ENCODE data around the gene MX1.

Gene MX1

DNA sequence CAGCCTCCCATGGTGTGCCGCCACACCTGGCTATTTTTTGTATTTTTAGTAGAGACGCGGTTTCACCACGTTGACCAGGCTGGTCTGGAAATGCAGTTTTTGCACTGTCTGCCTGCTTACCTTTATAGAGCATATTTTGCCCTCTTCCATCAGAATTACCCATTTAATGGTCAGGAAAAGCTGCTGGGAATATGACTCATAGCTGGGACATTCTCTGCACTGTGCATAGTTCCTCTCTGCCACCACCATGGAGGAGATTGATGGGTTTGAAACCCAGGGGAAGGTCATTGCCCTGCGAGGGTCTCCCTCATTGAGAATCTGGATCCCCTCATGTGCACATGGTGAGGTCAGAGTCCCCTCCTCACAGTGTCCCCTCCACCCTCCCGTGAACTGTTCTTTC, 32.1 kb downstream of the MX1 start:
- Mint-ChIP-seq H3K36me3 (peaks cover 27% of the 10 kb centered on the region), H3K4me1 (peaks cover 28% of the 10 kb centered on the region), H3K27ac (no peak overlapping the region), H3K27me3 (no peaks in the 10 kb centered on the region), H3K9me3 (no peaks in the 10 kb centered on the region), H3K4me3 (no peak overlapping the region)
- ATAC-seq = no peak

DNA sequence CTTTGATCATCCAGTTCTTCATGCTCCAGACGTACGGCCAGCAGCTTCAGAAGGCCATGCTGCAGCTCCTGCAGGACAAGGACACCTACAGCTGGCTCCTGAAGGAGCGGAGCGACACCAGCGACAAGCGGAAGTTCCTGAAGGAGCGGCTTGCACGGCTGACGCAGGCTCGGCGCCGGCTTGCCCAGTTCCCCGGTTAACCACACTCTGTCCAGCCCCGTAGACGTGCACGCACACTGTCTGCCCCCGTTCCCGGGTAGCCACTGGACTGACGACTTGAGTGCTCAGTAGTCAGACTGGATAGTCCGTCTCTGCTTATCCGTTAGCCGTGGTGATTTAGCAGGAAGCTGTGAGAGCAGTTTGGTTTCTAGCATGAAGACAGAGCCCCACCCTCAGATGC, 32.5 kb downstream of the MX1 start:
- H3K27ac Mint-ChIP-seq = no peak overlapping the region
- no peaks in the 10 kb centered on the region for H3K27me3 Mint-ChIP-seq
- peaks cover under 1% of the 10 kb centered on the region for H3K9me3 Mint-ChIP-seq
- H3K4me1 Mint-ChIP-seq = peaks cover 28% of the 10 kb centered on the region
- no peak for ATAC-seq
- H3K36me3 Mint-ChIP-seq = peaks cover 25% of the 10 kb centered on the region
- no peak overlapping the region for H3K4me3 Mint-ChIP-seq

DNA sequence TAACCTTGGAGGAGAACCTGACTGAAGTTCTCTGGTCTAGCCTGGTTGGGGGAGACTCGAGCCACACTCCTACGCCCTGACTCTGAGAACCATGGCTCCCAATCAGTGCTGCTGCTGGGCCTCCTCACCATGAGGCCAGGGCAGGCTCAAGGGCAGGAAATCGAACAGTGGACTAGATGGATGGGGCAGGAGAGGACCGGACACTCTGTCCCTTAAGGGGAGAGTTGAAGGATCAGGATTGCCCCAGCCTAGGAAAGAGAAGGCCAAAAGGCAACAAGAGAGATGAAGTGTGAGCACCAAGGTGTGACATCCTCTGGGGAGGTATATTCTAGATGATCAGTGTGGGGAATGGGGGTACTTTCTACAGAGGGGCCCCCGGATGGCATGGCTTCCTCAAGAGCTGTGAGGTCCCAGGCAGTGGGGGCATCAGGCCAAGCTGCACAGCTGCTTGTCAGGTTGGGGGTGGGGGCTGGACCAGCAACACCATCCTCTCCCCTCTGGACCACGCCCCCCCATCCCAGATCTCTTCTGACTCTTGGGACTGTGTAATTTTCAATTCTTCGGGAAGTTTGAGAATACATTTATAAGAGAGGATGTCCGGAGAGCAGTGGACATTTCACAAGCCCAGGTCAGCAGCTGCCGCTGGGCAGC, 34.0 kb downstream of the MX1 start:
- Mint-ChIP-seq H3K4me3 (no peak overlapping the region), H3K36me3 (peaks cover 33% of the 10 kb centered on the region), H3K4me1 (peaks cover 28% of the 10 kb centered on the region), H3K9me3 (peaks cover 3% of the 10 kb centered on the region), H3K27ac (peak overlapping the region; percentile 44), H3K27me3 (no peaks in the 10 kb centered on the region)
- peak; percentile 34 for ATAC-seq

- H3K9me3 Mint-ChIP-seq = peaks cover 3% of the 10 kb centered on the region
- peaks cover 28% of the 10 kb centered on the region for H3K4me1 Mint-ChIP-seq
- H3K4me3 Mint-ChIP-seq = no peak overlapping the region
- H3K27me3 Mint-ChIP-seq = no peaks in the 10 kb centered on the region
- peak overlapping the region; percentile 36 for H3K27ac Mint-ChIP-seq
- ATAC-seq = peak; percentile 68
- H3K36me3 Mint-ChIP-seq = peaks cover 32% of the 10 kb centered on the region
Measured at GRCh38 chr21:41460578-41461527, 34.8 kb downstream of the MX1 start.

GRCh38 chr21:41465176-41465781, 39.2 kb downstream of the MX1 start:
- Mint-ChIP-seq H3K27ac (no peak overlapping the region), H3K4me3 (no peak overlapping the region), H3K4me1 (peaks cover 26% of the 10 kb centered on the region), H3K36me3 (peaks cover 11% of the 10 kb centered on the region), H3K9me3 (peaks cover 3% of the 10 kb centered on the region), H3K27me3 (peaks cover 27% of the 10 kb centered on the region)
- ATAC-seq = peak; percentile 80

DNA sequence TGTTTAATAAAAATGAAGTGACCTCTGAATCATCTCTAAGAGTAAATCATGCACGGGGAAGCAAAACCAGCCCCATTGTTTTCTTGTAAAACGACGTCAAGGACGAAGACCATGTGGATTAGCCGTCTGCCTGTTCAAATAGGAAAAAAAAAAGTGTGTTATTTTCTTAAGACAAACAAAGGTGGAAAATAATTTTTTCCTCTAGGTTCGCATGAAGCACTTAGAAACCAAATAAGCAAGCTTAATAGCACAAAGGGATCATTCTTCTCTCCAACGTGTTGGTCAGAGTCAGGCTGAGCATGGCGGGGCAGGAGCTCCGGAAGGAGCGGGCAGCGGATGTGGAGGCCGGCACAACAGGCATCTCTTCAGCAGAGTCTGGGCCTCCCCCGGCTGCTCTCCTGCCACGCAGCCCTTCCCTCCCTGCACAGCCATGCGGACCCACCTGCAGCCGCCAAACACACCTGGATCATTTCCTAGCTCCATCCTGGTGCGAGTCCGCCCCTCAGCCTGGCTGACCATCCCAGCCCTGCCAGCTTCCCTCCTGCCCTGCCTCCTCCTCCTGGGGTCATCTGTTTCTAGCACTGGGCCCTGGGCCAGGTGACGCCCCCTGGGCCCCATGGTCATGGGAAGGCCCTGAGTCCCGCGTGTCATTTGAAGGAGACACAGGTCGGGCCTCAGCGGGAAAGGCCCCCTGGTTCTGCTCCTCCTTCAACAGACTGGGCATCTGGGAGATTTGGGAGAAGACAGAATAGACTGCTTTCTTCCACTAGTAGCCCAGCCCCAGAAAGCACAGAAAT, 40.2 kb downstream of the MX1 start:
- H3K27ac Mint-ChIP-seq = no peak overlapping the region
- no peak overlapping the region for H3K4me3 Mint-ChIP-seq
- peaks cover 3% of the 10 kb centered on the region for H3K9me3 Mint-ChIP-seq
- no peak for ATAC-seq
- H3K27me3 Mint-ChIP-seq = peaks cover 36% of the 10 kb centered on the region
- H3K36me3 Mint-ChIP-seq = peaks cover 11% of the 10 kb centered on the region
- peaks cover 16% of the 10 kb centered on the region for H3K4me1 Mint-ChIP-seq

GRCh38 chr21:41470054-41470453, 44.0 kb downstream of the MX1 start:
- Mint-ChIP-seq H3K4me3 (no peak overlapping the region), H3K4me1 (no peaks in the 10 kb centered on the region), H3K27ac (no peak overlapping the region), H3K36me3 (no peaks in the 10 kb centered on the region), H3K27me3 (peaks cover 58% of the 10 kb centered on the region), H3K9me3 (no peaks in the 10 kb centered on the region)
- no peak for ATAC-seq

DNA sequence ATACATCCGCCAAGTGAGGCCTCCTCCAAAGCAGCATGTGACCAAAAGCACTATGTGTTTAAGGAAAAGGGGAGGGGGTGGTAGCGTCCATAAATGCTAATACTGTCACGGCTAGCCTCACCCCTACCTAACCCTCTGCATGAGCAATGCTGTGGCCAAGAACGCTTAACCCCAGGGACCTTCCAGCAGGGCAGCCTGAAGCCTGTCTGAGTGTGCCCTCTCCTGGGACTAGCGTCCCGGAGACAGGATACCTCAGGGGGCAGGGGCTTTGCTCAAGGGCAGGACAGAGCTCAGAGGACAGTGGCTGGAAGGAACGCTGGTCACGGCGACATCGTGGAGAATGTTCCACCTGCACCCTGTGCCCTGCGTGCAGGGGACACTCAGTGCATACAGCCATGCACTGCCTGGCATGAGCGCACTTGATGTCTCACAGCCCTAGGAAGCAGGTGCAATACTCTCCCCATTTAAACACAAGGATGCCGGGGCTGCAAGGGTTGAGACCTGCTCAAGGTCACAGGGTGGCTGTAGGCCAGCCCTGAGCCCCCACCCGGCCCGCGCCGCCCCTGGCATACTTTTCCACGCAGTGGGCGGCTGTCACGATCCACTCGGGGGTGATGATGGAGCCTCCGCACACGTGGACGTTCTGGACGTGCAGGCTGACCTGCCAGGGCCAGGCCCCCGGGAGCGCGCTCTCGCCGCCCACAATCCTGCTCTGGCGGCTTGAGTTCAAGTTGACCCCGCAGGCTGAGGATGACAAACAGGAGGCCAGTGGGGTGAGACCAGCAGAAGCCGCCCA, 46.9 kb downstream of the MX1 start:
- peaks cover 65% of the 10 kb centered on the region for H3K27me3 Mint-ChIP-seq
- no peaks in the 10 kb centered on the region for H3K9me3 Mint-ChIP-seq
- H3K4me3 Mint-ChIP-seq = no peak overlapping the region
- peaks cover 9% of the 10 kb centered on the region for H3K4me1 Mint-ChIP-seq
- H3K27ac Mint-ChIP-seq = no peak overlapping the region
- H3K36me3 Mint-ChIP-seq = no peaks in the 10 kb centered on the region
- ATAC-seq = no peak

DNA sequence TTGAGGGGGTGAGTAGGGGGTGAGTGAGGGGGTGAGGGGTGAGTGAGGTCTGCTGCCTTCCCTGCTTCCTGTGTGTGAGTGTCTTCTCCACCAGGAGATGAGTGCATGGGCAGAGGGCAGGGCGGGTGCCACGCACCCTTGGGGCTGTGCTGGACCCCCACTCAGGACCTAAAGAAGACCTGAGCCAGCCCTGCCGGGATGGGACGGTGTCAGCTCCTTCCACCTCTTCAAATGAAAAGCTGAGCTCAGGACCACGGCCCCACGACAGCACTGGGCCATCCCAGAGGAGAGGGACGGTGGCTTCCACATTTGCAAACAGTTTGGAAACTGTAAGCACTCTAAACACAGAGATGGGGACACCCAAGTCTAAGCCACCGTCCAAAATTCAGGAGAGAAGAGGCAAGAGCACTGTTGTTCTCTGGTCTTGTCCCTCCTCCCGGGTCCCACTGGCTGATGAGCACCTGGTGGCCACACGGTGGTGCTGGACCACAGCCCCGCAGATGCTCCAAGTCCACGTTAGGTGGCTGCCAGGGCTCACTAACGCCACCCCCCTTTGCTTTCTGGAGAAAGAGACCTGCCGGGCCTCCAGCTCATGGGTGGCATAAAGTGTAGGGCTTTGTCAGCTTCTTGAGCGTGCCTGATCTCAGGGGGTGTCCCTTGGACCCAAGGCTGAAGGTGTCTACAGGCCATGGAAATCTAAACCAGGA, 49.8 kb downstream of the MX1 start:
- Mint-ChIP-seq H3K27me3 (peaks cover 65% of the 10 kb centered on the region), H3K9me3 (no peaks in the 10 kb centered on the region), H3K4me3 (no peak overlapping the region), H3K36me3 (no peaks in the 10 kb centered on the region), H3K27ac (no peak overlapping the region), H3K4me1 (peaks cover 10% of the 10 kb centered on the region)
- ATAC-seq = no peak

DNA sequence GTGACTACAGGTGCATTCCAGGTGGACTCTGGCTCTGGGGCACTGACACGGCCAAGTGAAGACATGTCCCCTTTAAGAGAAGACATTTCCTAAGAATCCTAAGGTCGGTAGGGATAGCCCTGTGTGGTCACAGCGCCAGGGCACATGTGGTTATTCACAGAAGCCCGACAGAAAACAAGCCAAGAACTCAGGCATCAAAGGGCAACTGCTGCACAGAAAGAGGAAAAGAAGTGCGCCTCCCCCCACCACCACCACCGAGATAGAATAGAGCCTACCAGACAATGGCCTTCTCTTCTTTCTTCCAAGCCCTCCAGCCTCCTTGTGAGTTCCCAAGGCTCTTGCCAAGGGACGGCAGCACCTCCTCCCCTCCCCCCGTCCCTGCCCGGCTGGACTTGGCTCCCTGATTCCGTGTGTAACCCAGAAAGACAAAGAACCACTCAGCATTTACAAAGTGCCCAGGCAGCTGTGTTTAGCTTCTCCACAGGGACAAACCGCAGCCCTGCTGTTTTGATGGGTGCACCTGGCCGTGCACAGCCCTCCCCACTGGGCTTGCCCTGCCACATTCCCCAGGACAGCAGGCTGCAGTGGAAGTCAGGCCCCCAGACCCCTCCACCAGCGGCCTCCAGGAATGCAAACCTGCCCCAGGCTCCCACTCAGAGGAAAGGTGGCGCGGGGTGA, 51.7 kb downstream of the MX1 start:
- ATAC-seq = peak; percentile 32
- no peak overlapping the region for H3K27ac Mint-ChIP-seq
- H3K4me3 Mint-ChIP-seq = no peak overlapping the region
- H3K9me3 Mint-ChIP-seq = no peaks in the 10 kb centered on the region
- H3K27me3 Mint-ChIP-seq = peaks cover 62% of the 10 kb centered on the region
- no peaks in the 10 kb centered on the region for H3K36me3 Mint-ChIP-seq
- H3K4me1 Mint-ChIP-seq = peaks cover 19% of the 10 kb centered on the region

GRCh38 chr21:41478319-41479177, 52.5 kb downstream of the MX1 start:
- no peak overlapping the region for H3K27ac Mint-ChIP-seq
- H3K9me3 Mint-ChIP-seq = no peaks in the 10 kb centered on the region
- peaks cover 24% of the 10 kb centered on the region for H3K4me1 Mint-ChIP-seq
- H3K27me3 Mint-ChIP-seq = peaks cover 65% of the 10 kb centered on the region
- H3K36me3 Mint-ChIP-seq = no peaks in the 10 kb centered on the region
- no peak overlapping the region for H3K4me3 Mint-ChIP-seq
- no peak for ATAC-seq

GRCh38 chr21:41479686-41480085, 53.6 kb downstream of the MX1 start:
- no peak overlapping the region for H3K27ac Mint-ChIP-seq
- no peaks in the 10 kb centered on the region for H3K9me3 Mint-ChIP-seq
- H3K27me3 Mint-ChIP-seq = peaks cover 65% of the 10 kb centered on the region
- no peaks in the 10 kb centered on the region for H3K36me3 Mint-ChIP-seq
- no peak overlapping the region for H3K4me3 Mint-ChIP-seq
- ATAC-seq = no peak
- H3K4me1 Mint-ChIP-seq = peaks cover 24% of the 10 kb centered on the region
